Activated CD8-positive, alpha-beta memory T cell treated with anti-CD3 and anti-CD28 coated beads for 4 hours (primary cell): ENCODE results near the gene RIMBP2.

Experiments
- DNase-seq, 2 donors: peaks; one replicate each; pipeline ENCODE4 v3.0.0-alpha.2; 2020; ENCODE audit warnings: low read depth in 2 of 2

Gene RIMBP2

DNA sequence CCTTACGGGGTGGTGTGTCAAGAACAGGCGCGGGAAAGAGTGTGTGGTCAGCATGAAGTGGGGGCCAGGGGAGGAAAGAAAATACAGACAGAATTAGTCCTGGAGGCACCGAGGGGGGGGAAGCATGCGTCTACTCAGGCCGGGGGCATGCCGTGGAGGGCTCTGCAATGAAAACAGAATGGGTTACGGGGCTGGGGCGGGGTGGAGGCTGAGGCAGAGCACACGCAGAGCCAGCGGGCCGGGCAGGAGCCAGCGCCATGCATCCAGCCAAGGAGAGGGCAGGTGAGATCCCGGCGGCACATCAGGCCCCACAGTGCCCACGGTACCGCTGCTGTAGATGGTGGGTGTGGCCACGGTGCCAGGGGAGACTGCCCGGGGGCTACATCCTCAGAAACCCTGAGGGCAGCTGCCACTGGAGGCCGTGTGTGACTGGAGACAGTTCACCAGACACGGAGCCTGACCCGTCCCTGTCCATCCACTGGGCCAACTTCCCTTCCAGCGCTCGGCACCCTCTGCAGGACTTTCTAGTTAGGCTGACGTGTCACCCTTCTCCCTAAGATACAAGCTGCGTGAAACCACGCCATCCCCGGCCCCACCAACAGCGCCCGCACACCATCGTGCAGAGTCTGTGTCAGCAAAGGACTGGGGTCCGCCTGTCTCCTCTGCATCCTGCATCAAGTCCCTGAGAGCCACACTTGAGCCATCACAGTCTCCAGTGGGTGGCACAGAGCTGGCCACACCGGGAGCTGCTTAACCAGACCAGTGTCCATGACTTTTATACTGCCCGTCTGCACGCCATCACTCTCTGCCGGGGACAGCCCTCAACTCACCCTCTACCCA lies 291.0 kb downstream of the RIMBP2 start:
- no peak for DNase-seq

DNA sequence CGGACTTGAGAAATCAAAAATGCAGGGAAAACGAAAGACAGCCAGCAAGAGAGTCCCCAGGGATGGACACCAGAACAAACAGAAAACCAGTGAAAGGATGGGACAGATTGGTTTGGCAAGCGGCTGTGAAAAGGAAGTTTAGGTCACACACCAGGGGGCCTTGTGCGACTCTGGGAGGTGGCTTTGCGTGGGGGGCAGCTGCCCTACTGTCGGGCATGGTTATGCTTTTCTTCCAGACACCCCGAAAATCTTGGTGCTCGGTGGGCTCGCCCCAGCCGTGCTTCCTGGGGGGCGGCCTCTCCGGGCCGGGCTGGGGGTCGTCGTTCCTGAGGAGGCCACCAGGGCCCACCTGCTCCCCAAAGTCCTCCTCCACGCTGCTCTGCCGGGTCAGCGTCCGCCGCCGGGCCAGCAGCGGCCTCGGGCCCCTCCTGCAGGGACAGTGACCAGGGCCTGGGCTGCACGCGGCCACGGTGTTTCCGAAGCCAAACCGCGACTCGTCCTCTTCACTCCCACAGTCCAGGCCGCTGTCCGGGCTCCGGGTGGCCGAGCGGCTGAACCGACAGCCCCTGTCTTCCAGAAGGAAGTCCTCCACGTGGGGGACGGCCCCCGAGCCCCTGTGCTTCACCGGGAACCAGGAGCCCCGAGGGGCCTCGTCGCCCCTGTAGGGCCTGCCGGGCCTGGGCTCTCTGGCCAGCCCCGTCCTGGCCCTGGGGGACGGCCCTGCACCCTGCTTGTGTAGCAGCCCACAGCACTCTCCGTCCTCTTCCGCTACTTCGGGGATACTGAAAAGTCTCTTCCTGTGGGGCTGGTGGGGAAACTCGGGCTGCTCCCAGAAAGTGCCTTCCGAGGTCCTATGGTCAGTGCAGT lies 291.9 kb downstream of the RIMBP2 start:
- no peak for DNase-seq

DNA sequence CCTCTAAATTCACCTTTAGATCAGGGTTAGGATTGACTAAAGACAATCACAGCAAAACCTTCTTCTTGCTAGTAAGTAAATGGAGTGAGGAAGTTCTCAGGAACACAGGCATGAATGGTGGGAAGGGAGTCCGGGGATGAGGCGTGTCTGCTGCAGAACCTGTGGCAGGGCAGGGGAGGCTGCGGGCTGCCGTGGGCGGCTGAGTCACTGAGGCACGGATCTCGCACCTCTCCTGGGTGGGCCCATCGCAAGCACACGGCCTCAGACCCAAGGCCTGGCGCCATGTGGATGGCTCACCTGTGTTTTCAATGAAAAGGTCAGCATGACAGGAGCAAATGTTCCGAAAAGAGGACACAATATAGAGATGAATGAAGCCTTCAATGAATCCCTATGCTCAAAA lies 293.0 kb downstream of the RIMBP2 start:
- no peak for DNase-seq

DNA sequence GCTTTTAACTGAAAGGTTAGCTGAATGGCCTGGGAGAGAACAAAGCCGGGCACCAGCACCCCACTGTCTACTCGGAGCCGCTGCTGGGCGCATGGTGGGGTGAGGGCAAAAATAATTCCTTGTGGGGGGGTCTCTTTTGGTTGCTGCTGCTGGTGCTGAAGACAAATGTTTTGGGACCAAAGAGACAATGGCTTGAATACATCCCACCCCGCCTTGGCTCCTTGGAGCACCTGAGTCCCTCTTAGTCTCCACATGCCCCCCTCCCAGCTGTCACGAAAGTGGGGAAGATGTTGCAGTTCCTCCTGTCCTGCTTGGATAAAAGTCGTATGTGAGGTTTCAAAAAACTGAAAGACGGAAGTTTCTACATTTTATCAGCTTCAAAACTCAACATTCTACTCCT lies 293.4 kb downstream of the RIMBP2 start:
- no peak for DNase-seq

DNA sequence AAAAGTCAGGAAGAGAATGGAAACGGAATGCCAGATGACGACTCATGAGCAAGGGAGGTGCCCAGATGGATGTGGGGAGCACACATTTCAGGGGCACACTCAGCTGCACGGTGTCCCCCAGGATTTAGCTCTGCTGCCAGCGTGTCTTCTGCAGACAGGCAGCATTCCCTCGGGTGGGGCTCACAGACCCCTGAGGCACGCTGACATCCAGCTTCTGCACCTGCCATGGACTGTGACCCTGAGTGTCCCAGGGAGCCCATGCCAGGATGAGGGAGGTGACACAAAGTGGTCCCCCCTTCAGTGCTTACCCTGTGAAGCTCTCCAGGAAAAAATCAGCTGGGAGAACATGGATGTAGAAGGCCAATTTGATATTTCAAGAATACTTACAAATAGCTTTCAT lies 294.2 kb downstream of the RIMBP2 start:
- no peak for DNase-seq

DNA sequence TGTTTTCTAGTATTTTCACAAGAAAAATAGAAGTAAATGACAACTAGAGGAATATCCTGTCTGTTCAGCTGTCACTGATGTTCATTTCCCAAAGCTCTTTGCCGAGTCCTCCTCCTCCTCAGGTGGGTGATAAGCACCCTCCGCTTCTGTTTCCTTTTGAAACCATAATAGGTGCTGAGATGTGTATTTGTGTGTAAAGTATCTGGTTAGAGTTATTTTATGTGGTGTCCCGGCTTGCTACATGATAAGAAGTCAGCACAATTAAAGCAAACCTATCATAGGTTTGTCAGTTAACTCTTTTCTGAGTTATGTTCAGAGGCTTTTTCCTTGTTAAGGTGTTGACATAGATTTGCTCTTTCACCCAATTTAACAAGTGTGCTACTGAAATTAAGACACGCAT lies 296.0 kb downstream of the RIMBP2 start:
- DNase-seq = no peak

DNA sequence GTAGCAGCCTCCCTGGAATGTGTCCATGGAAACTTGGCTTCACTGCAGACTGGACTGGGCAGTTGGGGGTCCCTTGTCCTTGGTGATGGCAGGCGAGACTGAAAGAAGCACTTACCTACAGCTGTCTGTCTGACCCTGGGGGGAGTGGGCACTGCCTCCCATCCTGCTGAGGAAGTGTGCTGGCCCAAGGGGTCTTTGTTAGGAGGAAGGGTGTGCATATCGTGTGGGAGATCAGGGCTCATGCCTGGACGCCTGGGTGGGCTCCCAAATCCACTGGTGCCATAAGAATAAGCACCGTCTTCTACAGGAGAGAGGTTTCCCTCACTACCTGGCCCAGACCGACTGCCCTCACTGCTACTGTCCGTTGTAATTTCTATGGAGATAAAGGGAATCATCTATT lies 297.0 kb downstream of the RIMBP2 start:
- no peak for DNase-seq

DNA sequence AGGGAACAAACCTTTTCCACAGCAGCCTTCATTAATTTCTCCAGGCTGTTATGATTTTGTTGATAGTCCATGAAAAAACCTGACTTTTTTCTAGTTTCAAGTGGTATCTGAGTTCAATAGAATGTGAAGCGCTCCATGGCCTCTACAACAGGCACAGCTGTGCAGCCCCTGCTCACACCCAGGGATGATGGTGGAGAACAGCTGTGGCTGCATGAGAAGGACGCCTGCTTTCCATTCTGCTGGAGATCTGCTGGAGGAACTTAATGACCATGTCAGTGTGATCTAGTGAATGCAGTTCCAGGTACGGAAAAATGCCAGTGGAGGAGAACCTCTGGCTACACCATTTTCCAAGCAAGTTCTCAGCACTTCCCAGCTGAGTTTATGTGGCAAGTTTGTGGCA lies 297.8 kb downstream of the RIMBP2 start:
- no peak for DNase-seq

DNA sequence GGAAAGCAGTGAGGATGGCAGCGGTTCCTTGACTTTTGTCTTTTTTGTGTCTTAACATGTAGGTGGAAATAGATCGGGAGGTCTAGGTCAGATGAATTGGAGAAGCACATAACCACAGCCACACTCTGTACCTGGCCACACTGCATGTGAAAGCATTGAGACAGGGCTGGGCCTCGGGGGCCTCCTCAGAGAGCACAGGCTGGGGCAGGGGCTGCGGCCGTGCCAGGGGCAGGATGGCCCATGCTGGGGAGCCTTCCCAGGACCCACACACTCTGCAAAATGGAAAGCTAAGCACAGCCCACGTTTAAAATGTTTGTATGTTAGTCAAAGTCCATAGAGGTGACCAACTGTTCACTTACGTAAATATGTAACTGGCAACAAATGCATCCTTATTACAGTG lies 301.7 kb downstream of the RIMBP2 start:
- DNase-seq = no peak

DNA sequence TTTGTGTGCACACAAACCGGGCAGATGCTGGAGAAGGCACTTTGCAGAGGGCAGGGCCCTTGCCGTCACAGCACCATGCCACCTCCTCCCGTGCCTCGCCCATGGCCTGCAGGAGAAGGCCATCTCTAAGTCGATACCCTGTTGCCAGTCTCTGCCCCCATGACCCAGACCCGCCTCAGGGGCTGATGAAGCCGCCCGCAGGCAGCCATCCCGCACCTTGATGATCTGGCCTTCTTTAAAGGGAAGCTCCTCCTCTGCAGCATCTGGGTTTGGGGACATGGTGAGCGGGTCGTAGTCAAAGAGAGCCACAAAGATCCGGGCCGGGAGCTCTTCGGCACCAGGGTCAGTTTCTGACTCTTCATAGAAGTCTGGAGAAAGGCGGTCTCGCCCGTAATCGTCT lies 302.2 kb downstream of the RIMBP2 start:
- no peak for DNase-seq

DNA sequence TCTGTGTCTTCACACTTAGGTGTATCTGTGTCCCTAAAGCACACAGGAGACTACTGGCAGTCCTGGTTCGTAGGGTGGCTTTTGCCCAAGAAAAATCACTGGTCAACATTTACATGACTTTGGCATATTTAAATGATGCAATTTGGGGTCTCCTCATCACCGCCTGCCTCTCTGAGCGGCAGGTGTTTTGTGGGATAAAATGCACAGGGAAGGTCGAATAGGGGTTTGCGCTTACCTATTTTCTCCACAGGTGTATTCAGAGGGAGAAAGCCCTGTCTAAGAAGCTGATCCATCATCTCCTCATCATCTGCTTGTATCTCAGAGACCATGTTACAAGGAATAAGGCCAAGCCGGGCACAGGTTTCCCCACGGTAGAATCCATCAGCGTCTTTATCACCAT lies 303.7 kb downstream of the RIMBP2 start:
- no peak for DNase-seq

DNA sequence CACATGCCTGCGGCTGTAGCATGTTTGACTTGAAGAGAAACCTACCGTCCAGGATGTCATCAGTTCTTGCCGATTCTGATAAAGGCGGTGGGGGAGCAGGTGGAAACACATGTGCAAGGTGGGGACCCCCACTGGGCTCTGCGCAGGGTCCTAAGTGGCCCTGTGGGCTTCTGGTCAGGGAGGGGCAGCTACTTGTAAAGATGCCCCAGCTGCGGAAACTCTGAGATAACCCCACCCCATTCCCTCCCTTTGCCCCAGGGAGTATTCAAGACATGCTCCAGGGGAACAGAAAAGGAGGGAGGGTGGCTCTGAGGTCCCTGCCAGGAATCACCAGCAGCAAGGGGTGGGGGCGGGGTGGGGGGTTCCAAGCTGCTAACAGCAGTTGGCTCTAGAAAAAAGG lies 310.8 kb downstream of the RIMBP2 start:
- DNase-seq = no peak

DNA sequence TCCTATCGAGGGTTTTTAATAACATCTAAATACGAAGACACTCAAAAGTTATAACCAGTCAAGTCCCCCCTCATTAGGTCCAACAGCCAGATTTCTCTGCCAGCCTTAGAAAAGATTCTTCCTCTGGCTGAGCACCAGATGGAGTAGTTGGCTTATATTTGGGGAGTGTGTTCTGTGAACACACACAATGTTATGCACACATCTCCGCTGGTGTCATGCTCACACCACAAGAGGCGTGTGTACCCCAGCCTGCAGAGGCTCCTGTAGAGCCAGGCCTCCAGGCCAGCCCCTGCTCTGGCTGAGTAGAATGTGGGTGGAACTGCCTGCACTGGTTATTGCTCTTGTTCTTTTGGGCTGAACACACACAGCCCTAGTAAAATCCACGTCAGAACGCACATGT lies 314.4 kb downstream of the RIMBP2 start:
- DNase-seq = no peak

DNA sequence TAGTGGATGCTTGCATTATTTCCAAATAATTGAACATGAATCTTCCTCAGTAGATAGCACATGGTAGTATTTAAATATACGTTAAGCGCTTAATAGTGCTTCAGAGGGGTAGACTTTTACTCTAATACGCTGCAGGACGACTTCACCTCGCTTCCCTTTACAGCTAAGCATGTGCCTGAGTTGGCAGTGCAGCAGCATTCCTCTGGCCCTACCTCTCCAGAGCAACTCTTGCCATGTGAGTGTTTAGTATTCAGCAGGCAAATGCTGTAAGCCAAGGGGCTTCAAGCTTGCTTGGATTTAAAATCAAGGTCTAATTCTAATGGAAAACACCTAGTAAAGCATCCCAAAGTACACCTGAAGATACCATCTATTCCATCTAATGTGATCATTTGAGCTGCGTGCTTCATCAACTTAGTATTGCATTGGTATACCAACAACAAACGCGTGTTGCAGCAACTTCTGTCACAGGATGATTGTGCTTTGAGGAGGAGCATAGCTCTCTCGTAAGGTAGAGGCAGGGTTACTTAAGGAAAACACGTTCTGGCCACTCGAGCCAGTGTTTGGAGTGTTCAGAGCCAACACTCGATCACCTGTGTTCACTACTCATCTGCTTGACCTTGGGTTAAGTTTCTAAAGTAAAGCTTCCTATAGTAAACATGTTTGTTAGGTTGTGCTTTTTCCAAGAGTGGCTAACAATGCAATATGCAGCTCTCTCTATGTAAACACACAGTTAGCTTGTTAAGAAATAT lies 317.8 kb downstream of the RIMBP2 start:
- no peak for DNase-seq

DNA sequence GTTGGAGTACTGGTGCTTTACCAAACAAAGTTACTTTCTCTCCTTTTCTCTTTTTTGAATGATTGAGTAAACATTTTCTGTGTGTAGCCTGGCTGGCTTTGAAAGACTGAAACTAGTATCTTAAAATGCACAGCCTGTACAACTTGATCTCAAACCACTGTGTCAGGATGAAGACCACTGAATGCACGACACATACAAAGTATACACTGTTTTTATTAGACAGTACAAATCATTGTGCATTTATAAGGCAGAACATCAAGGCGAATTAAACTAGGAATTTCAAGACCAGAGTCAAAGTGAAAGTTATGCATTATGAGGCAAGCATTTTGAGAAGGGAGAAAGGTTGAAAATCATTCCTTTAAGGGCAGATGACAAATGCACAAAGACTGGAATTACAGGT lies 319.4 kb downstream of the RIMBP2 start:
- no peak for DNase-seq

DNA sequence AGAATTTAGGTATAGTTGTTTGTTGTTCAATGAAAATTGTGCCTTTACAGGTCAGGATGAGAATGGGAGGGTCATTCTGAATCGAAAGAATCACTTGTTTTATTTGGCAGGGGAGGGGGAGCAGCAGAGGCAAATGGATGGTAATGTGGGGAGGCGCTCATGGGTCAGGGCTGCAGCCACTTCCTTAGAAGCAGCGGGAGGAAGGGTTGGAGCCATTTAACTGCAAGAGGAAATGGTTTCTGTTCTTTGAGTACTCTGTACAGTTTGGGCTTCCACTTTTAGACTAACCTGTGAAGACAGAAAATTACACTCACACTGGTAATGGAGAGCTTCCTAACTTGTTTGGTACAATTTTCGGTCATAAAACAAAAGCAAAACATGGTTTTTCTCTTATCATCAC lies 321.2 kb downstream of the RIMBP2 start:
- no peak for DNase-seq

DNA sequence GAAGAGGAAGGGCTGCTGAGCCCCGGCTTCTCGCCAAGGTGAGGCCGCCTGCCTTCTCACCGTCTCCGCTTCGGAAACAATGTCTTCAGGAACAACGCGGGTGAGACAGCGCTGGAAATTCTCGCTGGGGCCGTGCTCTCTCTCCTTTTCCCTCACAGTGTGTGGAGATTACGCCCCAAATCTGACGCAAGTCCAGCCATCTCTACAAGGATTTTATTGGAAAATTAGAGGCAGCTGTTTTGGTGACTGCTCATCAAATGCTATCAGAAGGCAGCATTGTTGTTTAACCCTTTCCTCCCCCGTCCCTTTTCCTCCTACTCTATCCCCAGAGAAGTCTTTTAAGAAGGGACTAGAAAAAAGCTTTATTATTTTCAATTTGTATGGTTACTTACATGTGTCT lies 324.9 kb downstream of the RIMBP2 start:
- no peak for DNase-seq

DNA sequence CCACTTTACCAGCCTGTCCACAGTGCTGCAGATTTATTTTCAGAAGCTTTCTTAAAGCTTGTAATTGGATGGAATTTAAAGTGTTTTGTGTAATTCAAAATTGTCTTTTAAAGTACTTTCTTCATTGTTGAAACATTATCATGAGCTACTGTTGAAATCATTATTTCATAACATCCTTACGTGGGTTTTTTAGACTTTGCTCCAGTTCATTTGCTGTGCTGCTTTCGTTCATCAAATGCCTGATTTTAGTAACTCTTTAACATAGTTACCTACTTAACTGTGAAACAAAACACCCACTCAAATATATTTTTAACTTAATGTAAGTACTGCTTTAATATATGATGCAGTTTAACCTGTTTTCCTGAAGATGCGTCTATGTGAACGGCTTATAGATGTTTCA lies 330.9 kb downstream of the RIMBP2 start:
- no peak for DNase-seq

DNA sequence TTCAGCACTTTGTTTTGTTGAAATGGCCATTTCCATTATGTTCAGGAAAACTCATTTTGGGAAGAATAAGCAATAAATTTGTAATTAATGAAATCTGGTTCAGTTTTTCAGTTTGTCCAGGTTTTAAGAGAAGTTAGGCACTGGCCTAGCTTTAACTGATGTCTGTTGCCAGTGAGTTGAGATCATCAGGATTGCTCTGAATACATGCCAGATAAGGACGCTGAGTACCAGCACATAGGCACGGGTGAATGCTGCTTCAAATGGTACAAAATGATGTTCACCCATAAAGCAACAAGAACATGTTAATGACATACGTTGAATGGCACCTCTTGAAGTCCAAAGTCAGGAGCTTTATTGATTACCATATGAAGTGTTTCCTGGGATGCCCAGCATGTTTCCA lies 331.9 kb downstream of the RIMBP2 start:
- DNase-seq = no peak

DNA sequence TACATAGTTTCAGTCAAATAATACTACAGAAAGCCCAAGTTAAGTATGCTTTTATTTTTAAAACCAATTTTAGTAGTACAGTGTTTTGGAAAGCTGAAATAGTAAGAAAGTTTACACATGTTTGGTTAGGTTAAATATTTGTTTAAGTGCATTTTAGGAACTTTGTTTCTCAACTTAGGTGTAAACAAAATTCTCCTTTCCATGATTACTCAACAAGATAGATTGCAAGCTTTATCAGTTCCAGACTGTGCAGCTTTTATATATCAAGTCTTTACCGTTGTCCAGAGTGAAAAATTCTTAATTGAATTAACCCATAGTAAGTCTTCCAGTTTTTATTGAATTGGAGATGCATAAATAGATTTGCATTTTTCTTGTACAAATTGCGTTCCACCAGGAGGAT lies 333.3 kb downstream of the RIMBP2 start:
- no peak for DNase-seq

DNA sequence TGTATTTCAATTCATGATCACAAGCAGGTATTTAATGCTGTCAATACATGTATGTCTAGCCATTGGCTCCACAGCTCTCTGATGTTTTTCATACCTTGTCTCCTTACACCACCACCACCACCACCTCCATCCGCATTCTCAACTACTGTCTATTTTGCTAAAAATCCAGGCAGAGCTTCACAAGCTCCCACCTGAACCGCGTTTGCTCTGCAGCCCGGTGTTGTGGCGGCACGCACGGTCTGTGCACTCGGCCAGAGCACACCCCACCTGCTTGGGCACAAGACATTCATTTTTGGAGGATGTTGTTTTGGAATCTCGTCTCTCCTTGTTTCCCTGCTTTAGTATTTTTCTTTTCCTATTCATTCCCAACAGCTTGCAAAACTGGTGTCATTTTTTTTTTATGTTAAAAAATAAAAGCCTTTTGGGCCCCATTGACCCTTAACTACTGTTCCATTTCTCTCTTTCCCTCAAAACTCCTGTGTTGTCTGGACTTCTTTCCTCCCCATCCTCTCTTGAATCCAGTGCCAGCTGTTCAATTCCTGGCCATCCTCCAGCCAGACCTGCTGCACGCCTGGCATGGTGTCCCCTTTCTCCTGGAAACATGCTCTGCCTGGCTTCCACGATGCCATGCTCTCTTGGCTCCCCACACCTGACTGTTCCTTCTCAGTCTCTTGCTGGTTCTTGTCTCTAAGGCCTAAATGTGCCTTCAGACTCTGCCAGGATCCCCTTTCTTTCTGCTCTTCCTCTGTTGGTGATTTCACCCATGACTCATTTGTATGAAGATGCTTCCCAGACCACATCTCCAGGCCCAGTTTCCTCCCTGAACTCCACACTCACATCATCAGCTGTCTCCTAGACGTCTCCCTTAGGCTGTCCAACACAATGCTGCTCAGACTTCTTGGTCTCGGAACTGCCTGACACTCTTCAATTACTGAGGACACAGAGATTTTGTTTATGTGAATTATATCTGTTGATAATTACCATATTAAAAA lies 340.5 kb downstream of the RIMBP2 start:
- no peak for DNase-seq
